Ishikawa (cell line): ENCODE measurements around the gene UBE2D4.

ENCODE experiments used
- CEBPB ChIP-seq: IDR thresholded peaks from 2 replicates; pipeline ENCODE4 v1.6.1; 2012
- CREB1 ChIP-seq: IDR thresholded peaks from 2 replicates; pipeline ENCODE4 v1.6.1; 2012; ENCODE audit warnings: low read depth
- EGR1 ChIP-seq: IDR thresholded peaks from 2 replicates; pipeline ENCODE4 v1.6.1; 2012
- EP300 ChIP-seq: IDR thresholded peaks from 2 replicates; pipeline ENCODE4 v1.6.1; 2012; ENCODE audit warnings: borderline replicate concordance
- NFIC ChIP-seq: IDR thresholded peaks from 2 replicates; pipeline ENCODE4 v1.6.1; 2012
- RAD21 ChIP-seq: IDR thresholded peaks from 2 replicates; pipeline ENCODE4 v1.6.1; 2012; ENCODE audit warnings: low read depth
- TAF1 ChIP-seq: IDR thresholded peaks from 2 replicates; pipeline ENCODE4 v1.6.1; 2012; ENCODE audit warnings: low read depth, mild to moderate bottlenecking
- TEAD4 ChIP-seq: IDR thresholded peaks from 2 replicates; pipeline ENCODE4 v1.6.1; 2012
- USF1 ChIP-seq: IDR thresholded peaks from 2 replicates; pipeline ENCODE4 v1.6.1; 2012
- YY1 ChIP-seq: IDR thresholded peaks from 2 replicates; pipeline ENCODE4 v1.6.1; 2012; ENCODE audit warnings: low read depth
- ZBTB7A ChIP-seq: IDR thresholded peaks from 2 replicates; pipeline ENCODE4 v1.6.1; 2012; ENCODE audit warnings: low read depth
- TF ChIP-seq, protein P1 (sequence below): IDR thresholded peaks from 2 replicates; pipeline ENCODE4 v1.6.1; 2012; ENCODE audit warnings: low read depth, mild to moderate bottlenecking
- TF ChIP-seq, protein P2 (sequence below): IDR thresholded peaks from 2 replicates; pipeline ENCODE4 v1.6.1; 2012

GRCh38 chr7:43926798-43927123 lies 525 bp downstream of the UBE2D4 start:
- TF ChIP-seq NFIC (no peak), TAF1 (no peak), ZBTB7A (no peak), USF1 (no peak), EGR1 (no peak), CREB1 (no peak), YY1 (no peak), CEBPB (no peak), EP300 (no peak), RAD21 (no peak), TEAD4 (no peak)
- TF ChIP-seq, protein P1, sequence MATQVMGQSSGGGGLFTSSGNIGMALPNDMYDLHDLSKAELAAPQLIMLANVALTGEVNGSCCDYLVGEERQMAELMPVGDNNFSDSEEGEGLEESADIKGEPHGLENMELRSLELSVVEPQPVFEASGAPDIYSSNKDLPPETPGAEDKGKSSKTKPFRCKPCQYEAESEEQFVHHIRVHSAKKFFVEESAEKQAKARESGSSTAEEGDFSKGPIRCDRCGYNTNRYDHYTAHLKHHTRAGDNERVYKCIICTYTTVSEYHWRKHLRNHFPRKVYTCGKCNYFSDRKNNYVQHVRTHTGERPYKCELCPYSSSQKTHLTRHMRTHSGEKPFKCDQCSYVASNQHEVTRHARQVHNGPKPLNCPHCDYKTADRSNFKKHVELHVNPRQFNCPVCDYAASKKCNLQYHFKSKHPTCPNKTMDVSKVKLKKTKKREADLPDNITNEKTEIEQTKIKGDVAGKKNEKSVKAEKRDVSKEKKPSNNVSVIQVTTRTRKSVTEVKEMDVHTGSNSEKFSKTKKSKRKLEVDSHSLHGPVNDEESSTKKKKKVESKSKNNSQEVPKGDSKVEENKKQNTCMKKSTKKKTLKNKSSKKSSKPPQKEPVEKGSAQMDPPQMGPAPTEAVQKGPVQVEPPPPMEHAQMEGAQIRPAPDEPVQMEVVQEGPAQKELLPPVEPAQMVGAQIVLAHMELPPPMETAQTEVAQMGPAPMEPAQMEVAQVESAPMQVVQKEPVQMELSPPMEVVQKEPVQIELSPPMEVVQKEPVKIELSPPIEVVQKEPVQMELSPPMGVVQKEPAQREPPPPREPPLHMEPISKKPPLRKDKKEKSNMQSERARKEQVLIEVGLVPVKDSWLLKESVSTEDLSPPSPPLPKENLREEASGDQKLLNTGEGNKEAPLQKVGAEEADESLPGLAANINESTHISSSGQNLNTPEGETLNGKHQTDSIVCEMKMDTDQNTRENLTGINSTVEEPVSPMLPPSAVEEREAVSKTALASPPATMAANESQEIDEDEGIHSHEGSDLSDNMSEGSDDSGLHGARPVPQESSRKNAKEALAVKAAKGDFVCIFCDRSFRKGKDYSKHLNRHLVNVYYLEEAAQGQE: peak; percentile 9; the same call in 1 of the 2 replicates
- TF ChIP-seq, protein P2, sequence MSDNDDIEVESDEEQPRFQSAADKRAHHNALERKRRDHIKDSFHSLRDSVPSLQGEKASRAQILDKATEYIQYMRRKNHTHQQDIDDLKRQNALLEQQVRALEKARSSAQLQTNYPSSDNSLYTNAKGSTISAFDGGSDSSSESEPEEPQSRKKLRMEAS: no peak
